ENCODE data around the gene SERHL2.
A peak's percentile ranks its signal among the peaks of the same experiment; 100 is the strongest.
"Not testable (repeated sequence)": the region's sequence is repeated elsewhere in the genome, so short reads cannot be mapped to it uniquely, and the experiment has no call there.

Gene SERHL2

DNA sequence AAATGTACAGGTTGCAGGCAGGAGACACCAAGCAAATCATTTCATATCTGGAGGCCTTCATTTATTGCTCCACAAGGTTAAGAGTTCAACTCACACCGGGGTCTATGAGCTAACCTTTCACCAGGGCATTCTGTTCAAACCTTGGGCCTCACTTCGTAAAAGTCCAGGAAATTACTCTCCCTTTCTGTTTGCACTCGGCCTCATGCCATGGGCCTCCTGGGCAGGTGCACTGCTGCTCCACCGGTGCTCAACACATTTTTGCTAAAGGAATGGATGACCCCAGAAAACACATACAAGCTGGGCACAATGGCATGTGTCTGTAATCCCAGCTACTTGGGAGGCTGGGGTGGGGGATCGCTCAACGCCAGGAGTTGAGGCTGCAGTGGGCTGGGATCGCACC lies 17.6 kb upstream of the SERHL2 start:
- no peak for DNase-seq

DNA sequence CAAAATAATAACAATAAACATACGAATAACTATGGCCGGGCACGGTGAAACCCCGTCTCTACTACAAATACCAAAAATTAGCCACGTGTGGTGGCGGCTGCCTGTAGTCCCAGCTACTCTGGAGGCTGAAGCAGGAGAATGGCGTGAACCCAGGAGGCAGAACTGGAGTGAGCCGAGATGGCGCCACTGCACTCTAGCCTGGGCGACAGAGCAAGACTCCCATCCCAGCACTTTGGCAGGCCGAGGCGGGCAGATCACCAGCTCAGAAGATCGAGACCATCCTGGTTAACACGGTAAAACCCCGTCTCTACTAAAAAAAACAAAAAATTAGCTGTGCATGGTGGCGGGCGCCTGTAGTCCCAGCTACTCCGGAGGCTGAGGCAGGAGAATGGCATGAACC lies 17.1 kb upstream of the SERHL2 start:
- DNase-seq: not testable (repeated sequence)

DNA sequence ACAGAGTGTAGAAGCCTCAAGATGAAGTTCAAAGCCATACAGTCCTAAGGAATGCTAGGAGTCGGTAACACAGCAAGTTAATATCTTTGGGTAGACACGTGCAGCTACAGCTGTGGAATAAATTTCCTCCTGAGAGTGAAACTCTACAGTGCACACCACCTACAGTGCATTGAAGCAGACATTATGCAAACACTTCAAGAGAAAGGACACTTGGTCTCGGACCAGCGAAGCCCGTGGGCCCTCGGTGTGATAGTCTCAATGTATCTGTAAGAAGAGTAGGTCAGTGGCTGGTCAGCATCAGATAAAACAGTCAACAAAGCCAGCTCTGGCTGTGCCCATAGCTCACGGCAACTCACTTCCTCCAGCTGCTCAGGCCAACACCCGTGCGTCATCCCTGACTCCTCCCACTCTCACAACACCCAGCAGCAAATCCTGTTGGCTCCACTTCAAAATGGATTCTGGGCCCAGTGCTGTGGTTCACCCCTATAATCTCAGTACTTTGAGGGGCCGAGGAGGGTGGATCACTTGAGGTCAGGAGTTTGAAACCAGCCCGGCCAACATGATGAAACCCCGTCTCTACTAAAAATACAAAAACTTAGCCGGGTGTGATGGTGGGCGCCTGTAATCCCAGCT lies 16.4 kb upstream of the SERHL2 start:
- DNase-seq: not testable (repeated sequence)

DNA sequence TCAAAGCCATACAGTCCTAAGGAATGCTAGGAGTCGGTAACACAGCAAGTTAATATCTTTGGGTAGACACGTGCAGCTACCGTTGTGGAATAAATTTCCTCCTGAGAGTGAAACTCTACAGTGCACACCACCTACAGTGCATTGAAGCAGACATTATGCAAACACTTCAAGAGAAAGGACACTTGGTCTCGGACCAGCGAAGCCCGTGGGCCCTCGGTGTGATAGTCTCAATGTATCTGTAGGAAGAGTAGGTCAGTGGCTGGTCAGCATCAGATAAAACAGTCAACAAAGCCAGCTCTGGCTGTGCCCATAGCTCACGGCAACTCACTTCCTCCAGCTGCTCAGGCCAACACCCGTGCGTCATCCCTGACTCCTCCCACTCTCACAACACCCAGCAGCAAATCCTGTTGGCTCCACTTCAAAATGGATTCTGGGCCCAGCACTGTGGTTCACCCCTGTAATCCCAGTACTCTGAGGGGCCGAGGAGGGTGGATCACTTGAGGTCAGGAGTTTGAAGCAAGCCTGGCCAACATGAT lies 14.5 kb upstream of the SERHL2 start:
- not testable (repeated sequence) for DNase-seq

DNA sequence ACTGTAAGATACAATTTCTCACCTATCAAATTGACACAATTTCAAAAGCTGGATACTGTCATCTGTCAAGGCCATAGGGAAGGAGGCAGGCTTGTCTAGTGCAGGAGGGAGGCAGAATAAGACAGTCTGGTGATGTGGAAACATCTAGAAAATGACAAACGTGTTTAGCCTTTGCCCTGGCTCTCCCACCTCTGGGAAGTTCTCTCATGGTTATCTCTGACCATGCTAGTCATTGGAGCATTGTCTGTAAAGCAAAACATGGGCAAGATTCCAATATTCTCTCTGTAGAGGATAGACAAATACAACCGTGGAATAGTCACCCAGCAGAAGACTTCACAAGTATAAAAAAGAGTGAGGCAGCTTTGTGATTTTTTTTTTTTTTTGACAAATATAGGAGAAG lies 9.1 kb upstream of the SERHL2 start:
- peak; percentile 30 for DNase-seq

DNA sequence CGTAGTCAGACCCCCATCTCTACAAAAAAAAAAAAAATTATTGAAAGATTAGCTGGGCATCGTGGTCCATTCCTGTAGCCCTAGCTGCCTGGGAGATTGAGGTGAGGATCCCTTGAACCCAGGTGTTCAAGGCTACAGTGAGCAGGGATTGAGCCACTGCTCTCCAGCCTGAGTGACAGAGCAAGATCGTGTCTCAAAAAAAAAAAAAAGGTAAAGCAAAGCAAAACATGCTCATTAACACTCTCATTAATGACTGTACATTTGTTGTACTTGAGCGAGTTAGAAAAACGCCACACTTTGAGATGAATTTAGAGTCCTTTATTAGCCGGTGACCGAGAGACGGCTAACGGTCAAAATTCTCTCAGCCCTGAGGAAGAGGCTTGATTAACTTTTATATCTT lies 6.2 kb upstream of the SERHL2 start:
- DNase-seq: no peak

DNA sequence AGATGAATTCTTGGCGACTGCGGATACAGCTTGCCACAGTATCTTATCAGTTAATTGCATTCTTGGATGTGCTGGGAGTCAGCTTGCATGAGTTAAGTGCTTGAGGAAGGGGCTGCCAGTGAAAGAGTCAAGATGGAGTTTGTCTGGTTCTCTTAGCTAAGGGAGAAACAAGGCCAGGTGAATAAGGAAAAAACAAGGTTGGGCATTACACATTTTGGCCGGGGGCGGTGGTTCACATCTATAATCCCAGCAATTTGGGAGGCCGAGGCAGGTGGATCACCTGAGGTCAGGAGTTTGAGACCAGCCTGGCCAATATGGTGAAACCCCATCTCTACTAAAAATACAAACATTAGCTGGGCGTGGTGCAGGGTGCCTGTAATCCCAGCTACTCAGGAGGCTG lies 5.6 kb upstream of the SERHL2 start:
- not testable (repeated sequence) for DNase-seq

DNA sequence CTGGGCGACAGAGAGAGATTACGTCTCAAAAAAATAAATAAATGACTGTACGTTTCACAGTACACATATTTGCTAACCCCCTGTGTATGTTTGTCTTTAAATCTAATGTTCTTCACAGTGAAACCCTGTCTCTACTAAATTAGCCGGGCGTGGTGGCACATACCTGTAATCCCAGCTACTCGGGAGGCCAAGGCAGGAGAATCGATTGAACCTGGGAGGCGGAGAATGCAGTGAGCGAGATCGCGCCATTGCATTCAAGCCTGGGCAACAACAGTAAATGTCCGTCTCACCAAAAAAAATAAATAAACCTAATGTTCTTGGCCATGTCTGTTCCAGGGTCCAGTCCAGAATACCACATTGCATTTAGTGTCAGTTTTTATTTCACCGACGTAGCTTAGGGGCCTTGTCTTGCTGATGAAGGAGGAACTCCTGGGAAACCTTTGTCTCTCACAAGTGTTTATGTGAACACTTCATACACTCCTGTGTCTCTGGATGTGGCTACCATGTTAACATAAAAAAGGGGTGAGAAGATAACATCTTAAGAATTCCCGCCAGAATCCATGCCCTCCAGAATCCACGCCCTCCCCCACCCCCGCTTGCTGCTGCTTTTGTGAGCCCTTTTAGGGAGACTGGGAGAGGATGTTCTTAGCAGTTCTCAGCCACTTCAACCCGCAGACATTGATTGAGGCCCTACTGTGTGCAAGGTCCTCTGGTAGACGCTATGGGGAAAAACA lies 5.0 kb upstream of the SERHL2 start:
- DNase-seq: no peak

DNA sequence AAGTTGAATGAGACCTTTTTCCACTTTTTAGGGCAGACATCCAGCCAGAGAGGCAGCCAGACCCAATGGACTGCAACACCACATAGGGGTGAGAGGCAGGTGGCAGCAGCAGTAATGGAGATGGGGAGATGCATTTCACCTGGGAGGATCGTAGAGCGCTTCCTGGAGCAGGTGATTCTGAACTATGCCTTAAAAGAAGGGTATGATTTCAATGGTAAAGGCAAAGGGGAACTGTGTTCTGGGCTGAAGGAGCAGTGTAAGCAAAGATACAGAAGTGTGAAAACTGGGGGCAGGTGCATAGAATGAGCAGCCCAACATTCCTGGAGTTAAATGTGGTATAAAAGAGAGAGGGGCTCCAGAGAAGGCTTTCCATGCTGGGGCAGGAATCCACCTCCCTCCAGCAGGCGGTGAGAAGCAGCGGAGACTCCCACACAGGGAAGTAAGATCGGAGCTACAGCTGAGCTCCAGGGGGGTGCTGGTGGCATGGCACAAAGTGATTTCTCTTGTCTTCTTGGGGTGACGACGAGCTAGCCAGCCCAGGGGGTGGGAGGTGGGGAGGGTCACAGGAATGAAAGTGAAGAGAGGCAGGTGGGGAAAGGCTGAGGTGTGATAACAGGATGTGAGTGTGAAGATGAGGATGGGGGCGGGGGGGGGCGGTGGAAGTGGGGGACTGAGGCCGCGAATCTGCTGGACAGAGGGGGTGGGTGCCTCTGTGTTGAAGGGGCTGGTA lies 4.3 kb upstream of the SERHL2 start:
- no peak for DNase-seq

DNA sequence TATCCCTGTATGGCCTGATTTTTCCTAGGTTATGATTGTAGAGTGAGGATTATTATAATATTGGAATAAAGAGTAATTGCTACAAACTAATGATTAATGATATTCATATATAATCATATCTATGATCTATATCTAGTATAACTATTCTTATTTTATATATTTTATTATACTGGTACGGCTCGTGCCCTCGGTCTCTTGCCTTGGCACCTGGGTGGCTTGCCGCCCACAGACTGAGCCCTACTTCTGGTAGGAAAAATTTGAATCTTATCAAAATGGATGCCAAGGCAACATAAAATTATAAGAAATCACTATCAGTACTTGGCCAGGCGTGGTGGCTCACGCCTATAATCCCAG lies 1.5 kb upstream of the SERHL2 start:
- not testable (repeated sequence) for DNase-seq

DNA sequence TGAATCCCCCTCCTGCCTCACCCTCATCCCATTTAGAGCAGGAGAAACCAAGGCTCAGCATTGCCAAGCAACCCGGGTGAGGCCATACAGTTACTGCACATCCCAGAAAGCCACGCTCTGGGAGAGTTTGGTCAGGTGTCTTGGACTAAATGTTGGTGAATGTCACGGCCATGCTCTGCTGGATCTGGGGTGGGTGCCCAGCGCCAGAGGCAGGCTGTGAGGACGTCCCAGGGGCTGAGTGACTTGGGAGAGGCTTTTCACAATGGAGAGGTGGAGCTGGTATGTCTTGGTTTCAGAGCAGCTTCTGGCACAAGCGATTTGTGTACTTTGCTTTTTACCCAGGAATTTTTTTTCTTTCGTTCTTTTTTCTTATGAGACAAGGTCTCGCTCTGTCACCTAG lies 6.6 kb downstream of the SERHL2 start:
- DNase-seq: no peak

DNA sequence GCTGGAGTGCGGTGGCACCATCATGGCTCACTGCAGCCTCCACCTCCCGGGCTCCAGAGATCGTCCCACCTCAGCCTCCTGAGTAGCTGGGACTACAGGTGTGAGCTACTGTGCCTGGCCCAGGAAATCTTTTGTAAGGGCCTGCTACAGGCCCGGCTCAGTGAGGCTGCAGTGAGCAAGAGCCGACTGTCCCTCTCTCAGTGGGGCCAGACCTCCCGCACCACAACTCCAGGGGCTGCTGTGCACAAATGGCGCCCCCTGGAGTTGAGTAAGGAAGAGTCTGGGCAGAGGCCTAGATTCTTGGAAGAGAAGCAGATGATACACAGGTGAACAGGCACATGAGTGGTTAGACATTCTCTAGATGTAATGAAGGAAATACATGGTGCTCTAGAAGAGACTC lies 7.0 kb downstream of the SERHL2 start:
- DNase-seq: peak; percentile 65

DNA sequence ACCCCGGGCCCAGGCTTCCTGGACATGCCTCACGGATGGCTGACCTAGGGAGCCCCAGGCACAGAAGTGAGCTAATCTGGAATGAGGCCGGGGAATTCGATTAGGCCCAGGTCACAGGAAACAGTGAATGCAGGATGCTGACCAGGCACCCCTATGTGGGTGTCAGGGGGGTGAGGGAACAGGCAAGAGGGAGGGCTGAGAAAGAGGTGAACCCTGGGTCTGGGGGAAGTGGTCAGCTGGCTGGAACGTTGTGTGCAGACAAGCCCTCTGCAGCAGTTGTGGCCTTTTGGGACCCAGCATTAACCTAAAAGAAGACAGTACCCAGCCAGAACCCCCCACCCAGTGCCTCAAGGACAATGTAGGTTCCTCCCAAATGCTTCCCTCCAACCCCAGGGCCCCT lies 8.1 kb downstream of the SERHL2 start:
- DNase-seq: no peak

DNA sequence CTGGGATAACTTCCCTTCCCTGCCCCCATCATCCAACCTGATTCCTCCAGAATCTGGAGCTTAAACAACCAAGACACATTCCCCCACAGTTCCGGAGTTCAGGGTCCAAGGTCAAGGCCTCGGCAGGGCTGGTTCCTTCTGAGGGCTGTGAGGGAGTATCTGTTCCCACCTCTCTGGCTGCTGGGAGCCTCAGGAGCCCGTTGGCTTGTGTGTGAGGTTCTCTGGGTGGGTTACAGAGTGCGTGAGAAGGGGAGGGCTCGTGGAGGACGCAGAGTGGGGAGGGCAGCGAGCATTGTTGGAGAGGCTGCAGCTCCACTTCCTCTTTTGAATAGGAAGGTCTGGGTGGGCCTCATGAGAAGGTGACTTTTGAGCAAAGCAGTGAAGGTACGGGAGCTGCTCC lies 8.5 kb downstream of the SERHL2 start:
- DNase-seq: no peak

DNA sequence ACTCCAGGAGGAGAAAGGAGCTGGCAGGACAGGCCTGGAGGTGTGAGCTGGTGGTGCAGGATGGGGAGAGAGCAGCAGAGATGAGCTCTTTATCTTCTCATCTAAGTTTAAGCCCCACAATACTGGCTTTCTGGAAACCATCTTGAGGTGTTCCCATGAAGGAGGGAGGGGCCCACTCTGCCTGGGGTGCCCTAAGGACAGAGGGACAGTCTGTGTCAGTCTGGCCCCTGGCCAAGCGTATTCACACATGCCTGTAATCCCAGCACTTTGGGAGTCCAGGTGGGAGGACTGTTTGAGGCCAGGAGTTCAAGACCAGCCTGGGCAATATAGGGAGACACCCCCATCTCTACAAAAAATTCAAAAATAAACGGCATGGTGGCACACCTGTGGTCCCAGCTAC lies 8.9 kb downstream of the SERHL2 start:
- DNase-seq: no peak

DNA sequence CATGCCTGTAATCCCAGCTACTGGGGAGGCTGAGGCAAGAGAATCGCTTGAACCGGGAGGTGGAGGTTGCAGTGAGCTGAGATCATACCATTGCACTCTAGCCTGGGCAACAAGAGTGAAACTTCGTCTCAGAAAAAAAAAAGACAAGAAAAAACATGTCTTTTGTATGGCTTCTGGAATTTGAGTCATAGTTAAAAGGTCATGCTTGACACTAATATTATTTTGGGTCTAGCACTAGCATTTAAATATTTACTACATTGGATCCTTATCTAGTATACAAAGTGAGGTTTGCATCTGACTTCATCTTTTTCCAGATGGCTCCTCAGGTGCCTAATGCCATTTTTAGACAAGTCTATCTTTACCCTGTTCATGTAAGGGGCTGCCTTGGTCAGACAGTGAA lies 10.2 kb downstream of the SERHL2 start:
- not testable (repeated sequence) for DNase-seq

DNA sequence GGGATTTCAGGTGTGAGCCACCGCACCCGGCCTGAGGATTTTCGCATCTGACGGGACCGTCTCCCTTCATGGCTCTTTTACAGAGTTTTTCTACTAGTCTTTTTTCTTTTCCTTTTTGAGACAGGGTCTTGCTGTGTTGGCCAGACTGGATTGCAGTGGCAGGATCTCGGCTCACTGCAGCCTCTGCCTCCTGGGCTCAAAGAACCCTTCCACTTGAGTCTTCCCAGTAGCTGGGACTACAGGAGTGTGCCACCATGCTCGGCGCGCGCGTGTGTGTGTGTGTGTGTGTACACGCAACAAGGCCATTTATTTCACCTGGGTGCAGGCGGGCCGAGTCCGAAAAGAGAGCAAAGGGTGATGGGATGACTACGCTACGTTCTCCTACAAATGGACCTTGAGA lies 10.9 kb downstream of the SERHL2 start:
- no peak for DNase-seq

DNA sequence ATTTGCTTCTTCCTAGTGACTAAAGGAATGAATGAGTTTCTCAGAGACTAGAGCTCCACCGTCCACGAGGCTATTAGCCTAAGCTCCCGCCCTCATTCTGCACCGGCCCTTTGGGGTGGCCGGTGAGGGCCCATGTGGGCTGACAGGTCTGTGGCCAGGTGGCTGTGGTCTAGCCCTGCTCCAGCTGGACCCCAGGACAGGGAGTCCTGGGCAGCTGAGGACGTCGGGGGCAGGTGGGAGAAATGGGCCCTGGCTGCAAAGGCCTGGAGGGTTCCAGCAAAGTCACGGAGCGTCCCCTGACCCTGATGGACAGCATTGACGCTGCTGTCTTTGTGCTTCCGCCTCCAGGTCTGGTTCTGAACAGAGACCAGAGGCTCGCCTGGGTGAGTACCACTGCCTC lies 12.2 kb downstream of the SERHL2 start:
- DNase-seq: no peak

DNA sequence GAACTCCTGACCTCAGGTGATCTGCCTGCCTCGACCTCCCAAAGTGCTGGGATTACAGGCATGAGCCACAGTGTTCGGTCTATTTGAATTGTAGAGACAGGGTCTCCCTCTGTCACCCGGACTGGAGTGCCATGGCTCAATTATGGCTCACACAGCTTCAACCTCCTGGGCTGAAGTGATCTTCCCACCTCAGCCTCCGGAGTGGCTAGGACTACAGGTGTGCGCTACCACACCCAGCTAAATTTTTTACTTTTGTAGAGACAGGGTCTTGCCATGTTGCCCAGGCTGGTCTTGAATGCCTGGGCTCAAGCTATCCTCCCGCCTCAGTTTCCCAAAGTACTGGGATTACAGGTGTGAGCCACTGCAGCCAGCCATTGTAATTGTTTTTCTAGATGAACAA lies 14.2 kb downstream of the SERHL2 start:
- not testable (repeated sequence) for DNase-seq

DNA sequence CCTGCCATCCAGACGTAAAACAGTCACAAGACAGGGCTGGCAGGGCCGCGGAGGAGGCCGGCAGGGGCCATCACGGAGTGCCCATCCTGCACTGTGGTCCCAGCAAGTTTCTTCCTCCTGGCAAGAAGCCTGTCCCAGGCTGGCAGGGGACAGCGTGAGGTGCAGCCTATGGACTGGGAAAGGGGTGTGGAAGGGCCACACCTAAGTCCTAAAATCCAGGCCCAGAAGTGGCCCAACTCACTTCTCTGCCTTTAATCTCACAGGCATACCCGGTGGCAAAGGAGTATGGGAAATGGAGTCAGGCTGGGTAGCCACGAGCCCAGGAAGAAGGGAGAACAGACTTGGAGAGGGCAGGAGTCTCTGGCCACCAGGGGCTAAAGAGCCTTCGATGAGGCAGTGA lies 16.8 kb downstream of the SERHL2 start:
- DNase-seq: not testable (repeated sequence)

DNA sequence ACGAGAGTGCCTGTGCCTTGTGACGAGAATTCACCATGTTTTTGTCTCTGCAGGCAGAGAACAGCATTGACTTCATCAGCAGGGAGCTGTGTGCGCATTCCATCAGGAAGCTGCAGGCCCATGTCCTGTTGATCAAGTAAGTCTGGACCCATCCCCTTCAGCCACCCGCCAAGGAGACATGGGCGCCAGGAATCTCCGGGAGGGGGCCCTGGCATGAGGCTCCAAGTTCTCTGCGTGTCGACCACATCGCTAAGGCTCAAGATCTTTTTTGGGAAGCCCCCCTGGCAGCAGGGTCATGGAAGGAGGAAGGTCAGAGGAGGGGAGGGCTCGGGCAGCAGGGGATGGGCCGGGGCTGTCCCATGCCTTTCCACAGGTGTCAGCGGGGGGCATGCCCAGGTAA lies 17.3 kb downstream of the SERHL2 start:
- not testable (repeated sequence) for DNase-seq

DNA sequence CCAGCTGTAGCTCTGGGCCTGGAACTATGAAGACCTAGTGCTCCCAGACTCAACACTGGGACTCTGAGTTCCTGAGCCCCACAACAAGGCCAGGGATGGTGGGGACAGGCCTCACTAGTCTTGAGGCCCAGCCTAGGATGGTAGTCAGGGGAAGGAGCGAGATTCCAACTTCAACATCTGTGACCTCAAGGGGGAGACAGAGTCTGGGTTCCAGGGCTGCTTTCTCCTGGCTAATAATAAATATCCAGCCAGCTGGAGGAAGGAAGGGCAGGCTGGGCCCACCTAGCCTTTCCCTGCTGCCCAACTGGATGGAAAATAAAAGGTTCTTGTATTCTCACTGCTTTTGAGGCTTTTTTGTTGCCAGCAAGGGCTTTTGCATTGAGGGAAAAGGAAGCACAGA lies 20.3 kb downstream of the SERHL2 start:
- not testable (repeated sequence) for DNase-seq

DNA sequence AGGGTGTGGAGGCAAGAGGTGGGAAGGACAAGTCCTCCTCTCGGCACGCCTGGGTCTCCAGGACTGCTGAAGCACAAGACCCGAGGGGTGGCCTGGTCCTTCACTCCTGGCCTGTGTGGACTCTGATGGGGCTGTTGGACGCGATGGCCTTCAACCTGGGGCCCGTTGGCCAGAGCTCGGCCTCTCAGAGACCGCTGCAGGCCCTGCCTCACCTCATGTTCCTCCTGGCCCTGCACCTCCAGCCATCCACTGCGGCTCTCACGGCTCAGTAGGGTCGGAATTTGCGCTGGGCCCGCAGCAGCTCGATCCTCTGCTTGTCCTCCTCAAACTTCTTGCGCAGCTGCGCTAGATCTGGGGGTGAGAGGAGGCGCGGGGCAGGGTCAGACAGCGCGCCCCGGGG lies 20.7 kb downstream of the SERHL2 start:
- not testable (repeated sequence) for DNase-seq

DNA sequence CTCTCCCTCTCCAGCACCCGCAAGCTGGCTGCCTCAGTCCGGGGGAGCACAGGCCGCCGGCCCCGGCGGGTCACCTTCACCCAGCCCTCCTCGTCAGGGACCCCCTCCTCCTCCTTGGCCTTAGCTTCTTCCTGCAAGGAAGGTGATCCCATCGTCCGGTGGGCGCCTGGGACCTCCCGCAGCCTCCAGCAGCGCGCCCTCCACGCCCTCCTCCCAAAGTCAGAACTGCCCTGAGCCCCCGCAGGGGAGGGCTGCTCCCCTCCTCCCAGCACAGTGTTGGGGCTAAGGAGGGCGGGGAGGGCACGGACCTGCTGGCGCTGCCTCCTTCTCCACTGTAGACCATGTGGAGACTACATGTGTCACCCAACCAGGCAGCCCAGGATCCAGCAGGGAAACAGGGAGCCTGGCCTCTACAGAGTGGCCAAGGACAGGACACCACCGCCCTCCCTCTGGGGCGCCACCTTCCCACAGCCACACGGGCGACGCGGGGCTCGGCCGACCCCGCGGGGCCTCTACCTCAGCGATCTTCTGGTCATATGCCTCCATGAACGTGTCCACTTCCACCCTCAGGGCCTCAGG lies 22.3 kb downstream of the SERHL2 start:
- DNase-seq: not testable (repeated sequence)
